Measurements from ENCODE around the gene KIF3A.

KIF3A gene

DNA sequence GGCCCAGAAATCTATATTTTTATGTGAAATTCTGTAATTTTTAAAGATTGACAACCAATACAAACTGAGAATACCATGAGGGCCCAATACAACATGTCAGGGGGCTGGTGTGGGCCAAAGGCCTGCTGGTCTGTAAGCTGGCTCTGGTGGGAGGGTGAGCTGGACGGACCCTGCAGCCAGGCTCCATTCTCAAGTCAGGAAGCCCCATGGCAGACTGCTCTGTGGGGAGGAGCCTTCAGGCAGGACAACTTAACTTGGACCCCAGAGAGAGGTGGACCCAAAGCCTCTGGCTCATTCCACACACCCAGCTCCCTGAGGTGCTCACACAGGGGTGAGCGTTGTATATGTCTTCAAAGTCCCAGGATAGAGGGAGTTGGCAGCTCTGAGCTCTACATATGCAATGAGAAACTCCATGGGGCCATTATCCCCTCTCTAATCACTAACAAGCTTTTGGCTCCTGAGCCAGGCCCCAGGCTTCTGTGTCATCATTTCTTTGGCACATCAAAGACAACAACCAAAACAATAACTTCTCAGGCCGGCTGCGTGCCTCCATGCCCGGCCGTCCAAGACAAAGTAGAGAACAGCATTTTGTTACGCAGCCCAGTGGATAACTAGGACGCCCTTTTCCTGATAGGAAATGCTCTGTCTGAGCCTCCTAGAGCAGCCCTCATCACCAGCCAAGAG is 33.3 kb upstream of the KIF3A start:
- no peak for DNase-seq

DNA sequence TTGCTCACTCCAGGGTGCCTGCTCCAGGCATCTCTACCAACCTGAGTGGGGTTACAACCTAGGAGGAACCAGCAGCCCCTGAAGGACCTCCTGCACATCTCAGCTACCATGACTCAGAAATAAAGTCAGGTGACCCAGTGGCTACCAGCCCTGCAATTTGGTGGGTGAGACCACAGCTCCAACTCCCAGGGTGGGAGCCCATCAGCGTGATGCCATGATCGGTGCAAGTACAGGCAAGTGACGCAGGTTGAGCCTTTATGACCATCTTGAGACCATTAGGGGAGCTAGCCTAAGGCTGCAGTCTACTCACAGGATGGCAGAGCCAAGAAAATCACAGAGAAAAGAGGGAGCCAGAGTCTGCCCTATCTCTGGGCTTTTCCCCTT is 31.1 kb upstream of the KIF3A start:
- no peak for DNase-seq

DNA sequence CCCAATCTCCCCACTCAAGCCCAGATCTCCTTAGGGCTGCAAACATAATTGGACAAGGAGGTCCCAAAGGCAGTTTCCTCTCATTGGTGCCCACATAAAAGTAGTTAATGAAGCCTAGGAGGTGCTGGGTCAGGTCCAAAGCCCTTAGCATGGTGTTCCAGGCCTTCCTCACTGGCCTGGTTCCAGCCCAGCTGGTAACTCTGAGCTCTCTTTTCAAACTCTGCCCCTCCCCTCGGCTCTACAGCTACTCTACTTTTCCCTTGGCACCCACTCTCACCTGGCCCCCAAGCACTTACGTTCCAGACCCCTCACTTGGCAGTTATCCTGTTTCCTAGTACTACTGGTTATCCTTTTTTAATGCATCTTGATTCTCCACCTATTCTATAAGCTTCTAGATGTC is 29.8 kb upstream of the KIF3A start:
- DNase-seq, result peak; percentile 57

DNA sequence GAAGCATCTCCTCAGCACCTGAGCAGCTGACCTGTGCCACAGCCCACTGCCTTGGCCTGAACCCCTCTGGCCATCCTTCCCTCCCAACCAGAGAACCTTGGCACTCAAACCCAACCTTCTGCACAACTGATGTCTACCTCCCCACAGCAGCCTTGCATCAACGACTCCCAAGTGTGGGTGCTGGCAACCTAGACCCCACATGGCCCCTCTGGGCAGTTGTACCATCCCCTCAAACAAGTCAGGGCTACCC is 29.4 kb upstream of the KIF3A start:
- DNase-seq, result no peak

DNA sequence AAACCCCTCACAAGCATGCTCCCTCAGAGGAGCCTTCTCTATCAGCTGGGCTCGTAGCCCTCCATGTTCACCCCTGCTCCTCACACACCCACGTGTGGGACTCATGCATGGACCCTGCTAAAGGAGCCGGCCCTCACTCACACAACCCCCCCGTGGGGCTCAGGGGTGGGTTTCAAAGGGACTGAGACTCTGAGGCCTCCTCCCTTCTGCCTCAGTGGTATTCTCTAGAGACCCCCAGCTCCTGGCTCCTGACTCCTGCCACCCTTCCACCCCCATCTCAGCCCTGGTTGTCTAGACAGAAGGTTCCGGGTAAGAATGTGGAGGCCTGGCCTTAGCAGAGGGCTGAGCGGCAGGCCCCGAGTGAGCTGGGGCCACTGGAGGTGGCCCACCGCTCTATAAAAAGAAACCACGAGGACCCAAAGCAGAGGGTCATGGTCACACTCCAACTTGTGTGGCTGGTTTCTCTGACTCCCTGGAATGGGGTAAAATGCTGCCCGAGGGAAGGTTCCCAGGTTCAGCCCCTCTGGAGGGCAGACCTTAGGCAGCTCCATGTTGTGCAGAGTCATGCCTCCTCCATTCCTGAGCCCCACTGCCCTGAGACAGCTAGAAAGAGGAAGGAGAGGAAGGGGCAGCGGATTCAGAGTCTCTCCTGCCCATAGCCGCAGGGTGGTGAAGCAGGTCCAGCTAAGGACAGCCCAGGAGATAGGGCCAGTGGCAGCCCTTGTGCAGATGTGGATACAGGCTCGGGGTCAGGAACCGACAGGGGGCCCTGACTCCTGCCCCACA is 28.9 kb upstream of the KIF3A start:
- DNase-seq, result no peak

DNA sequence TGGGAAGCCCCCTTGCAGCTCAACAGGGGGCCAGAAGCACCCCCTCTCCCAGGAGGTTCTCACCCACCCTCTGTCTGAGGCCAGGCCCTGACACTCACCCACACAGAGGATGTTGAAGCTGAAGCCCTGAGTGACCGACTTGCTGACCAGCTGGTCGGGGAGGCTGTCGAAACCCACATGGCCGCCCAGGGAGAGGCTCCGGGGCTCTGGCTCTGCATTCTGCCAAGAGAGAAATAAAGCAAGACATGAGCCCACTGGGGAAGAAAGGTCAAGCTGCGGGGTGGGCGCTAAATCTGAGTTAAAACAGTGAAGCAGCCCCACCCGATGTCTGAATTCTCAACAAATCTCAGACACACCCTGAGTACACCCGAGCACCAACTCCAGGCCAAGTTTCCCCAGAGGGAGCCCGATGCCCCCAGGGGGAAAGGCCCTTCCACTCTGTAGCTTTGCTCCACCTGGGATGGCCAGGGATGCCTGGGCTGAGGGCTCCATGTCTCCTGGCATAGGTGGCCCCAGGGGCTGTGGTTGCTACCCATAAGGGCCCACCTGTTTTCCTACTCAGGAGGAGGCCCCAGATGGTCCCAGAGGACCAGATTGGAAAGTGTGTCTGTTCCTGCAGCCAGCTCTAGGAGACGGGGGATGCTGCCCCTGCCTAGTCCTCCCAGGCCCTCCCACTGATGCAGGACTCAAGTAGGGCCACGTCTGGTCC is 28.1 kb upstream of the KIF3A start:
- DNase-seq, result no peak

DNA sequence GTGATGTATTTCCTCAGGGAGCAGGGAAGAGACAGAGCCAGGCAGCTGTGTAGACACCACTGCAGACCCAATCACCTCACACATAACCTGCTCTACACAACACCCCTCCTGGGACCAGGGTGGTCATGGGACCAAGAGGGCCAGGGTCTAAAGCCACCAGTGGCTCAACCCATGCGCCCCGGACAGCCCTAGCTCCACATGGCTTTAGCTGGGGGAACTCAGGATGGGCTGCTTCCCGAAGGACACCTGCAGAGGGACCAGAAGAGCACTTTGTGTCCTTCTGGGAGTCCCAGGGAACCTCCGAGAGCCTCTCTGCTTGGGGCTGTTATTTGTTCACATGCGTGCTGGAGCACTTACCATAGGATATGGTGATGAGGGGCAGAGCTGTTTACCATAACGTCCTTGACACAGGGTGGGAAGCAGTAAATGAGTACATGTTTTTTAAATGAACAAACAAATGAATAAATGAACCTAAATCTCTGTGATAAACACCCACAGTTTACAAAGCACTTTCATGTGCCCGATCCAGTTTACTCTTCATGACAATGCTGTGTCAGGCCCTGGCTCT is 27.4 kb upstream of the KIF3A start:
- no peak for DNase-seq

DNA sequence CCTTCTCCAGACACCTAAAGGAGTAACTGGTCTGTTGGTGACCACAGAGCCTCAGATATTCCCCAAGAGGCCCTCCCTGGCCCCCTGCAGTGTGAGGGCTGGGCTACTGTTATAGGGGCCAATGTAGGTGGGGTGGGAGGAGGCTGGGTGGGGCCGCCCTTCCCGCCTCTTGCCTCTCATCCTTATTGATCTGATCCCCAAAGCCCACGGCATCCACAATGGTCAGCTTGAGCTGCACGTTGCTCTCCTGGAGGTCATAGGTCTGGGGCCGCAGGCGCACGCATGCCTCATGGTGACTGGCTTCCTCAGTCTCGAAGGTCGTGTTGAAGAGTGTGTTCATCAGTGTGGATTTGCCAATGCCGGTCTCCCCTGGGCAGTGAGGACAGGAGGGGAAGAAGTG is 26.7 kb upstream of the KIF3A start:
- no peak for DNase-seq

DNA sequence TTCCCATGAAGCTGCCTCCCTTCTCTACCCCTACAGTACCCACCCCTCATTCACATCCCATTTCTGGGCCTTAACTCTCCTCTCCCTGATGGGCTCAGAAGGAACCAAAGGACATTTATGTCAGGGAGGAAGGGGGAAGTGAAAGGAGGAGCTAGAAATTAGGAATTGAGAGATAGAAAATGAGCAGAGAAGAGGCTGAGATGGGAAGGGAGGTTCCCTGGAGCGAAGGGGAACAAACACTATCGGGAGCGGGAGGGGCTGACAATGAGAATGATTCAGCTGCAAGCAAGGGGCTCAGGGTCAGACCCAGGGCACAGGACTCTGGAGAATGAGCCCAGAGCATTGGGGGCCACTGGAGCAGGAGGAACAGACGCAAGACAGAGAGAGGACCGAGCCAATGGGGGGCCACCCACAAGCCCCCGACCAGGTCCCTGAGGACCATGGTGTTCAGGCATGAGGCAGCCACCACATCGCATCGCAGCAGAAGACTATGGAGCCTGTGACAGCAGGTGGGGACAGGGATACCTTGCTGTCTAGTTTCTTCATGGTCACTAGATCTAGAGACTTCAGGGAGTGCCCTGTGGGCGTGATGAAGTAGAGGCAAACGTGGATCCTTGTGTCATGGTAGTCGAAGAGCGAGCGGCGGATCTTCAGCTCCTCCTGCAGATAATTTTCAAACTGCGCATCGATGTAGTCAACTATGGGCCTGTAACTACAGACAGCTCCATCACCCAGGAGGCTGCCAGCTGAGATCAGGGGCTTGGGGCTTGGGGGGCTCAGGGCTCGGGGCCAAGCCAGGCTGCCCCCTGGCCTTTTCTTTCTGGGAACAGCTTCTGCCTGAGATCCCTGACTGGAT is 26.1 kb upstream of the KIF3A start:
- no peak for DNase-seq

DNA sequence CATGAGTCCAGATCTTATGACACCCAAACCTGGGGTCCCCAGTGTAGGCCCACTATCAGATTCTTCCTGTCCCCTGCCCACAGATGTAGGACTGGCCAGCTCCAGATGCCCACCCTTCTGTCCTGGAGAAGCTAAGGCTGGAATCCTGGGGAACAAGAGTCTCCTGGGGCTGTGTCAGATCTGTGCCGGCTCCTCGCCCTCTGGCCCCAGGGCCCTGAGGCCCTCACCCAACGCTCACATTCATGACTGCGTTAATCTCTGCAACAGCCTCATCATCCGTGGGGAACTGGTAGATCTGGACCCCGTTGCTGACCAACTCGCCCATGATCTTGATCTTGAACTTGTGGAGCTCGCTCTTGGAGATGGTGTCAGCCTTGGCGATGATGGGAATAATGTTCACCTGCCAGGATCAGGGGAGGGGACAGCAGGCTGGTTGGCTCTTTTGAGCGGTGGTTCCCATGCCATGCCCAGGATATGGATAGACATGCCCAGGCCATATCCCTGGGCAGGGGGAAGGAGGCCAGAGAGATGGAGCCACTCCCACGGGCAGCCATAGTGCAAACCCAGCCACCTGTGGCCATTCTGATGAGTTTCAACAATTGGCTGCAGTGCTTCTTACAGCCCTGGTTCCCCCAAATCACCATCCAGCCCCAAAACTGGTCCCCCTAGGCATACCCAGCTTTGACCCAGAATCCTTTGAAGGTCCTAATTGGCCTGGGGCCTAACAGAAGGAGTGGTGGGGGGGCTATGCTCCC is 25.1 kb upstream of the KIF3A start:
- no peak for DNase-seq

DNA sequence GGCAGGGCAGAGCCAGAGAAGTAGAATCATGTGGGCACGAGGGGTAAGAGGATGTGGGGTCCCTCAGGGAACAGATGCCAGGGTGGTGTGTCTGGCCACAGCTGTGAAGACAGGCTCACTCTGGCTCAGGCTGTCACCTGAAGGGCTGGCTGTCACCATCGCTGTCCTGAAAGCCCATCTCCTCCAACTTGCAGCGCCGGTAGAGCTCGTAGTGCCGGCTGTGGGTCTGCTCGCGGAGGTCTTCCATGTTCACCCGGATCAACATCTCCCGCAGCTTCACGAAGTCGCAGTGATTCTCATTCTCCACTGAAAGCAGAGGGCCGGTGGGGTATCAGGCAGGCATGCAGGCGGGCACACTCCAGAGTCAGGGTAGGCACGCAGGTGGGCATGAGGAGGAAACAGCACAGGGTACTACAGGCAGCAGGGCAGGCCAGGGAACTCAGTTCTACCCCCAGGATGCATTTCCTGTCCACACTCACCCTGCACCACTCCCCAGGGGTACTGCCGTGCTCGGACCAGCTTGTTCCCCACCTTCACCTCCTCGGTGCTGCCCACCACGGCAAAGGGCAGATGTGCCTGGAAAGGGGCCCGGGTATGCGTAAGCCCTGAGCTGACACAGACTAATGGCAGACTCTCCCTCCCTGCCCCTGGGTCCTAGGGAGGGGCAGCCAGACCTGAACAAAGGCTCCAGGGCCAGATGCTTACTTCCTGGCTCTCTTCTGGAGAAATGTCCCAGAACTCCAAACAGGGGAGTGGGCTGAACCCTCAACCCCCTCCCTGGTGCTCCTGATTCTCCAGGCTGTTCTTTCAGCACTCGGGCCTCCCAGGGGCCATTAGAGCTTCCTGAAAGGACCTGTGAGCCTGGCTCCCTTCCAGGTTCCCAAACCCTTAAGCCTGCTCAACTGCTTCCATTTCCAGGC is 24.2 kb upstream of the KIF3A start:
- DNase-seq, result no peak

DNA sequence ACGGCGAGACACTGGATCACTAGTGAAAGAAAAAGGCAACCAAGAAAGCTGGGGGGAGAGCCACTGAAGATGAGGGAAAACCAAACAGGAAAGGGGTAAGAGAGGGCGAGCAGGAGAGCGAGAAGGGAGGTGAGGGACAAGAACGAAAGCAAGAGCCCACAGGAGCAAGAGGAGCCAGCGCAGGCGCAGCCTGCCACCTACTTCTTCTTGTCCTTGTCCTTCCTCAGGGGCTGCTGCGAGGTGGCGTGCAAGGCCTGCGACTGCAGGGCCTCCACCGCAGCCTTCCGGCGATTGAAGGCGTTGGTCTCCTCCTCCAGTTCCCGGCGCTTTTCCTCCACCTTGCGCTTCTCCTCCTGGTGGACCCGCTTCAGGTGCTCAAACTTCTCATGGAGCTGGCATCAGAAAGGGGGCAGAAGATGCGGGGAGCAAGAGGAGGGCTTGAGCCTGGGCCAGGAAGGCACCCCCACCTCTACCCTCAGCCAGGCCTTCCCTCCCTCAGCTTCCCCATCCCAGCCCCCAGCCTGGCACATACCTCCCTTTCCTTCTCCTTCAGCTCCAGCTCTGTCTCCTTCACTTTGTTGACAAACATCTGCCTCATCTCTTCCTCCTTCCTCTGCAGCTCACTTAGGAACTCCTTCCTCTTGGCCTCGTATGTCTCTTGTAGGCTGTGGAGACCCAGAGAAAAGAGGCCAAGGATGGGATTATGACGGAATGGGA is 23.4 kb upstream of the KIF3A start:
- no peak for DNase-seq

DNA sequence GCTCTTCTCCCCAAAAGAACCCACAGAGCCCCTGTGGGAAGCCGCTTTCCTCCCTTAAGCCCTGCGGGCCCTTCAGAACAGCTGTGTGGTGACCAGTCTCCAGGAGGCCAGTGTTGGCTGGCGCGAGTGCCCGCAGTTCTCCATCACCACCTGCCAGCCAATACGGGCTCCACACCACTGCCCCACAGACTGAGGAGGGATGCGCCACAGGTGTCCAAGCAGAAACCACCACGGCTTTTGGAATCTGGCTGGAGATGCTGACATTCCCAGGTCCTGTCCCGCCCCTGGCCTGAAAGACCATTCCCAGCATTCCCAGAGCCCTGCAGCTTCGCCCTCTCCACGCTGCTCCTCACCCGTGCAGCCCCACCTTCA is 22.7 kb upstream of the KIF3A start:
- no peak for DNase-seq

DNA sequence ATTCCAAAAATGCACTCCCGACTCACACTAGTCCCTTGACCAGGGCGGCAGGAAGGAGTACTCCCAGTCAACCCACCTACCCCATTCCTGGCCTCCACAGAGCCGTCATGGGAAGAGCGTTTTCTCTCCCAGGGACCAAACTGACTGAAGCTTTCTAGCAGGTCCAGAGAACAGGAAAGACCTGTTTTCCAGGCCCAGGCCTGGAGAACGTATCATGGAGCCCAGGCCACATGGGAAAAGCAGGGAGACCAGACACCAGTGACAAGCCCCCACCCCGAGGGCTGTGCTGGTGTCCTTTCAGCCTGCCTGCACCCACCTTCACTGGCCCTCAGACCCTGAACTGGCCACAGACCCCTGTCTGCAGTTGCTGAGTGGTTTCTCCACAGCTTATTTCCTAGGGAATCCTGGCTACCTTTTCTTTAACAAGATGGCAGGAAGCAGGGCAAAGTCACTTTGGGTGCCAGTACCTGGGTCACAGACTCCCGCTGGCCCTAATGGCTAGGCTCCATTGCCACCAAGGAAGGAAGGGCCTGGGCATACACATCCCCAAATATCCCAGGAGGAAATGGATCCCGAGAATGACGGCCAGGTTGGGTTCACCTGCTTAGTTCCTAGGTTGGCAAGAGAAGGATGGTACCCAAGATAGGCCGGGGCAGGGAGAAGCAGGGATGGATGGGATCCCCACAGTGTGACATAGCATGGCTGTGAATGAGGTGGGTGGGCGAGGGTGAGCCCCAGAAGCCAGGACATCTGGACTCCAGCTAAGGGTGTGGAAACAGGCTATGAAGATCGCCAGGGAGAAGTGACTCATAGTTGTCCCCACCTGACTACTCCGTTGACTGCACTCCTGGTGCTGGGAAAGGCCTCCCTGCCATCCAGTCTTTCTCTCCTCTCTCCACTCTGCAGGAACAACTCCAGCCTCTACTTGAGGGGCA is 22.0 kb upstream of the KIF3A start:
- no peak for DNase-seq

DNA sequence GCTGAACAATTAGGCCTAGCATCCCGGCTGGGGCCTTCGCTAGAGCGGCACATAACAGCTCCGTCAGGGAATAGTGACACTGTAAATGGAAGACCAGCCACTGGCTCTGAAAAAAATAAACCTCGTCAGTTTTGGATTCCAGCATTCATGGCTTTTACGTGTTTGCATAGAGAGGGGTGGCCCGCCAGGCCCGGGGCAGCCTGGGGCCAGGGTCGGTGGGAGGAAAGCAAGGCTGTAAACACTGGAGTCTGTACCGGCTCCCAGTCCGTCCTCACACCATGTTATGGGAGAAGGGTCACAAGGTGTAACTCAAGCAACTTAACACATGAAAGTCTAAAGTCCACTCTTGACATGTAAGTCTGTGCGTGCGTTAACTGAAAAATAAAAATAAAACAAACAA is 21.1 kb upstream of the KIF3A start:
- DNase-seq, result no peak

DNA sequence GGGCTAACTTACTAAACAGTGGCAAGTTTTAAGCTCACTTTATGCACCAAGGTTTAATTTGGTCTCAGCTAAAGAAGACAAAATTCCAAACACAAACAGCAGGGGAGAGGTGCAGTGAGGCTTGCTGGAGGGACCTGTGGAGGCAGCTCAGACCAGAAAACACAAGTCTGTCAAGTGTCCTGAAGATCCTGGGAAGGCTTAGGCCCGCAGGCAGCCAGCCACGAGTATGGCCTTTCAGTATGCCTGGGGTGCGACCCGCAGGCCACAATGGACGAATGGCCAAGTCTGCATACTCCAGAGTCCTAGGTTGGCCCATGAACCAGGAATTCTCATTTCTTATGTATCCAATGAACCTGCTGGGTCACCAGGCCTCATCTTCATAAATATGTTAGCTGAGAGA is 19.2 kb upstream of the KIF3A start:
- DNase-seq, result no peak

DNA sequence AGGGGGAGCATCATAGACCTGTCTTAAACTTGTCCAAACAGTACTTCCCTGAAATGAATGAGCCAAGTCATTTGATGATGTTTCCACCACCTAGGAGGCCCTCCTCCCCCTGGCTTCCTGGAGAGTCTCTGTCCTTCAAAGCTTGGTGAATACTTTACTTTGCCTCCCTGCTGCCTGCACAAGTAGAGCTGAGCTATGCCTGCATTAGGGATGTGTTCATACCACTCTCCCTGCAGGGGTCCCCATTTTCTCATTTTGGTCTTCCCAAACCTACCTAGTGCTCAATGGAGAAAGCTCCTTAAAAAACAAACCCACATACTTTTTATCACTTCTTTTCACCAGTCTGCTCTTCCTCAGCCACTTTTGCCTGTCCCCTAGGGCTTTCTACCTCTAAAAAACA is 17.6 kb upstream of the KIF3A start:
- no peak for DNase-seq

DNA sequence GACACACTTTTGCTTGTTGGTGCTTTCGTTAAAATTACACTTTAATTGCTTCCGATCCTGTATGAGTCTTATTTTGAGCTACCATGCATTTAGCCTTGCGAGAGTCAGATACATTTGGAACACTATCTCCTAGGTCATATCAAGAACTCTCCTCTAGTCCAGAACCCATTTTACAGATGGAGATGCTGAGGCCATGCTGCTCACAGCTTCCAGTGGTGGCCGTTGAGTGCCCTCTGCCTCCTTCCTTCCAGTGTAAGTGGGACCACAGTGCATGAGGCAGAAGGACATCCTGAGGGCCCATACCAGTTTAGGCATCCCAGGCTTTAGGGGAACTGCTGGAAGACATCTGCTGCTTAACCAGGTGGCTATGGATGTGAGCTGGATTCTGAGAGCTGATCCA is 16.8 kb upstream of the KIF3A start:
- no peak for DNase-seq
